Naive B cell (primary cell): ENCODE results near the gene USP20. TPM values are rescaled to one million over a fixed set of nuclear protein-coding genes. Genes with fewer than 3 reads are reported as not detected.
"Not testable (repeated sequence)": the region's sequence is repeated elsewhere in the genome, so short reads cannot be mapped to it uniquely, and the experiment has no call there.

ENCODE experiments used
- ATAC-seq, 2 donors: fragments of 150-1000 bp; cut with Tn5 transposase; 2 replicates each; pipeline ENCODE4 v1.10.0; 2021; ENCODE audit warnings: low read depth in 2 of 2, mild to moderate bottlenecking in 2 of 2, moderate library complexity in 2 of 2
- DNase-seq: peaks from one replicate; pipeline ENCODE4 v3.0.0; 2022
- H3K27ac Mint-ChIP-seq, 6 donors: one replicate each; pipeline ENCODE4 v1.8.0; 2020 to 2022; ENCODE audit warnings: mild to moderate bottlenecking in 6 of 6, mixed read lengths in 6 of 6, moderate library complexity in 5 of 6, inconsistent platforms in 2 of 6
- H3K27me3 Mint-ChIP-seq, 3 donors: one replicate each; pipeline ENCODE4 v1.8.0; 2021 to 2022; ENCODE audit warnings: mixed read lengths in 3 of 3, mild to moderate bottlenecking in 1 of 3
- H3K36me3 Mint-ChIP-seq, 2 donors: one replicate each; pipeline ENCODE4 v1.8.0; 2020 to 2022; ENCODE audit warnings: mixed read lengths in 2 of 2, inconsistent platforms in 1 of 2, mild to moderate bottlenecking in 1 of 2
- H3K4me1 Mint-ChIP-seq, 3 donors: one replicate each; pipeline ENCODE4 v1.8.0; 2020 to 2022; ENCODE audit warnings: mixed read lengths in 3 of 3, inconsistent platforms in 1 of 3, mild to moderate bottlenecking in 1 of 3, moderate library complexity in 1 of 3
- H3K4me3 Mint-ChIP-seq, 8 donors: one replicate each; pipeline ENCODE4 v1.8.0; 2020 to 2022; ENCODE audit warnings: mild to moderate bottlenecking in 8 of 8, mixed read lengths in 8 of 8, moderate library complexity in 8 of 8, inconsistent platforms in 2 of 8
- H3K9me3 Mint-ChIP-seq, 7 donors: one replicate each; pipeline ENCODE4 v1.8.0; 2020 to 2022; ENCODE audit warnings: mixed read lengths in 7 of 7, mild to moderate bottlenecking in 5 of 7, inconsistent platforms in 2 of 7, moderate library complexity in 1 of 7
- polyA plus RNA-seq, 6 donors: library from polyadenylated mRNA; unstranded; fragments of 300-500 nt; fragmentation: Illumina TruSeq; gene quantifications; one replicate each; pipeline ENCODE4 v1.2.3, GENCODE V29; 2021; ENCODE audit warnings: low read depth in 6 of 6

The USP20 gene
- polyA plus RNA-seq, 6 donors from 2014 or later, result 12.7 to 23.9 (median 14.9) TPM

DNA sequence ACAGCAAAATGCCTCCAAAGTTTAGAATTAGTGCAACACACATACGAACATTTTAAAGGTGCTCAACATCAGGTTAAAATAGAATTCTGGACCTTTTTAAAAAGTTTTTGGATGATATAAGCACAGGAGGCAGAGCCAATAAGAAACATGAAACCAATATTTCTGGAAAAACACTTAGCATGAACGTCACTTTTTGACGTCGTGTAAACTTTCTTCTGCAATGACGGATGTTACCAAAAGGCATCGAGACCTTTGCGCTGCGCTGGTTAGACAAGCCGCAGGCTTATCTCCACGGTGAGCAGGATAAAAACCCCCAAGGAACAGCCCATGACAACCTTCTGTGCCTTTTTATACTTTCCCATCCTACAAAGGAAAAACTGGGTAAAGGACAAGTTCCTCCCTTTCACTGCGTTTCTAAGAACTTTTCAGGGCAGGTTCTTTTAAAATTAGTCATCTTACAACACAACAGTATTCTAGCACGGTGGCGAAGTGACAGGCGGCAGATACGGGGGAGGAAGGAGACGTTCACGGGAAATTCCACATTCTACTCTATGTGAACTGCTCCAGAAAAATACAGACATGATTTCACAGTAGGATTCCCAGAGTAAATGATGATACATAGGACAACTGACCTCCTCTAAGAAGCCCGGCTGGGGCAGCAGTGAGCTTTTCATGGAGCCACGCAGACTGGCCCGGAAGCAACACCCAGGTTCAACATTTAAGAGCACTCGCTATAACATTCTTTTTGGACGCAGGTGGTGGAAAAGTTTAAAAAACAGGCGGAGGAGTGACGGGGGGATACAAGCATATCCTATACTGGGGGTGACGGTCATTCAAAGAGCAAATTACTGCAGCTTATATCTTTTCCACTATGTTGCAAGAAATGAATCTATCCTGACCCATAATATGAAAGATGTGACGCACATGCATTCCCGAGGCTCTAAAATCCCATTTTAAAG is 52.4 kb downstream of the USP20 start:
- H3K27me3 Mint-ChIP-seq, result no peaks in the 10 kb centered on the region
- no peaks in the 10 kb centered on the region for H3K36me3 Mint-ChIP-seq
- ATAC-seq, result no peak

DNA sequence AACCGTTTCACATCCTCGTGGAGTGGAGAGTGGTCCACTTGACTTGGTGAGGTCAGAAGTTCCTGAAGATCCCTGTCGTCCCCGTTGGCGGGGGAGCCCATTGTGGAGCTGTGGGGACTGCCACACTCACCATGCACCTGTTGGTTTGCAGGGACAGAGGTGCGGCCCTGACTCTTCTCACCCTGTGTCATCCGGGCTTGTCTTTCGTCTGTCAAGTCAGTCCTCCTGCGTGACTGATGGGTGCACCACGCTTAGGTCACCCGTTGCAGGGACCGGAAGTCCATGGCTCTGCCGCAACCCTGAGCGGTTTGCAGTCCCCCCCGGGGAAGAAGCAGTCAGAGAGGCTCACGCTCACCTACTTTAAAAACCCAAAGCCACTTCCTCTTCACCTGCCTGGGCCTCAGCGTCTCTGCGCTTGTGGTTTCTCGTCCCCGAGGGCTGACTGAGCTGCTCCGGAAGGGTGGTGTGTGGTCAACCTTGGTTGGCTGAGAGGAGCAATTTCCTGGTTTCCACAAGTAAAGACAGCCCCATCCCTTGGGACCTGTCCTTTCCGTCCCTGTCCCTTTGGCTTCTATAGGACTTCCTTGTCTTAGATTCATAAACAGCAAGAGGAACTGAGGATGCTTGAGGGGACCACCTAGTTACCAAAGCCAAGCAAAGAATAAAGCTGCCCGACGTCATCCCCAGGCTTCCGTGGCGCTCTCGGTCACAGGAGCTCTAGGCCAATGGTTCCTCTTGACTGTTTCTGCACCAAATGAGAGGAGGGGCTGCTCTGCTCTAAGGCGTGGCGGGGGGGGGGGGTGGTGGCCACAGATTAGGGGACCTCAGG is 53.2 kb downstream of the USP20 start:
- H3K27ac Mint-ChIP-seq, result peak overlapping the region; percentile 97 to 100 (median 99)
- peaks cover 60 to 93% (median 84%) of the 10 kb centered on the region in 3 donors for H3K4me1 Mint-ChIP-seq
- H3K4me3 Mint-ChIP-seq, result peak overlapping the region; percentile 84 to 99 (median 96)
- no peaks in the 10 kb centered on the region for H3K27me3 Mint-ChIP-seq
- ATAC-seq (peak; percentile 64 to 65), DNase-seq (peak; percentile 97)
- no peaks in the 10 kb centered on the region for H3K9me3 Mint-ChIP-seq
- H3K36me3 Mint-ChIP-seq, result no peaks in the 10 kb centered on the region

More for the DNA sequence above, 52.4 kb downstream of the USP20 start:
- no peaks in the 10 kb centered on the region for H3K9me3 Mint-ChIP-seq
- peak; percentile 25 for DNase-seq
- peak overlapping the region; percentile 84 to 99 (median 96) for H3K4me3 Mint-ChIP-seq
- peak overlapping the region; percentile 97 to 100 (median 99) for H3K27ac Mint-ChIP-seq
- peaks cover 60 to 86% (median 84%) of the 10 kb centered on the region in 3 donors for H3K4me1 Mint-ChIP-seq

DNA sequence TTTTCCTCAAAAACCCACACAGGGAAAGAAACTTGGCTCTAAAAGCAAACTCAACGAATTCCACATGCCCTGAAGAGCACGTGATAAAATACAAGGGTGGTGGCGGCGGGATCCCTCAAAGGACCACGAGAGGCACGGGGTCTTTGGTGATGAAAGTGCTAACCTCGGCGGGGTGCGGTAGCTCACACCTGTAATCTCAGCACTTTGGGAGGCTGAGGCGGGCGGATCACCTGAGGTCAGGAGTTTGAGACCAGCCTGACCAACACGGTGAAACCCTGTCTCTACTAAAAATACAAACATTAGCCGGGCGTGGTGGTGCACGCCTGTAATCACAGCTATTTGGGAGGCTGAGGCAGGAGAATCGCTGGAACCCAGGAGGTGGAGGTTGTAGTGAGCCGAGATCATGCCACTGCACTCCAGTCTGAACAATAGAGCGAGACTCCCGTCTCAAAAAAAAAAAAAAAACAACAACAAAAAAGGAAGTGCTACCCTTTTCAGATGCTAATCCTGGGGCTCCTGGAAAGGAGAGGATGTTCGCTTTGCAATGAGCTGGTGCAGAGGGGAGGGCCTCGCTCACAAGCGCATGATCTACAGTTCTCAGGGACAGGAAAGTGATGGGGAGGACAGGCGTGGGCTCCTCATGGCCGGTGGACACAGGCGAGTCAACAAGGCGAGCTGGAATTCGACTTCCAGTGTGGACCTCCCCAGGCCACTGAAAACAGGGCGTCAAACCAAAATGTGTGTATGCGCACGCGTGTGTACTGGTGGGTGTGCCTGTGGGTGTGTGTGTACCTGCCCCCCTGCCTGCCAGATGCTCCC is 54.1 kb downstream of the USP20 start:
- H3K27me3 Mint-ChIP-seq, result no peaks in the 10 kb centered on the region
- DNase-seq (peak; percentile 51), ATAC-seq (peak in 1 of 2 donors; percentile 4)
- peak overlapping the region; percentile 97 to 100 (median 99) for H3K27ac Mint-ChIP-seq
- peaks cover 59 to 92% (median 84%) of the 10 kb centered on the region in 3 donors for H3K4me1 Mint-ChIP-seq
- H3K9me3 Mint-ChIP-seq, result no peaks in the 10 kb centered on the region
- peak overlapping the region; percentile 84 to 99 (median 96) for H3K4me3 Mint-ChIP-seq
- peaks cover 0 to 4% of the 10 kb centered on the region in 2 donors for H3K36me3 Mint-ChIP-seq

DNA sequence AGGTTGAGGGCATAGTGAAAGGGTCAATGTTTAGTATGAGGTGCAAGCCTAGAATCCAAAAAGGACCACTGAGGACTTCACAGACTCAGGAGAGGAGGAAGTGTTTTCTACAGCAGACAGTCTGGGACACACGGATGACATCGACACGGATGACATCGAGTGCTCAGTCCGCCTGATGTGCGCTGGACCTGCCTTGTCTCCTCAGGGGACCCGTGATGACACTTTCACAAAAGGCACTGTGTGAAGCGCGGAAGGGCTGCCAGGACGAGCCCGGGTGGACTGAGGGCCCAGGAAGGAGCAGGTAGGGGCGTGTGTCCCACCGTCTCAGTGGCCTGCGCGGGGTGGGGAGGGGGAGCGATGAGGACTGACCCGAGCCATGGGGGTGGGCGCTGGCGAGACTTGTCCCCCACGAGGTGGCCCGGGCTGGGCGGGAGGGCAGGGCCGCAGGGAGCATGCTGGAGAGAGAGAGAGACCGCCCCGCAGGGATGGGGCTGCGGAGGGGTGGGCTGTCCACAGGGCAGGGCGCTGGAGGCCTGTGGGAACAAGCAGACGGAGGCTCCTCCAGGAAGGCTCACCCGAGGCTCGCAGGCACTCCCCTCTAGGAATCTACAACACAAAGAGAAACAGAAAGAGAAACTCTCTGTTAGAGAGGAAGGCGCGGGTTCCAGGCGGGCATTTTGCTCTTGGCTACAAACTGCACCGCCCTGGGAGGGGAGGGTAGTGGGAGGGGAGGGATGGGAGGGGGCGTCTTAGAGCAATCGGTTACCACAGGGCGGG is 54.9 kb downstream of the USP20 start:
- no peak for ATAC-seq

DNA sequence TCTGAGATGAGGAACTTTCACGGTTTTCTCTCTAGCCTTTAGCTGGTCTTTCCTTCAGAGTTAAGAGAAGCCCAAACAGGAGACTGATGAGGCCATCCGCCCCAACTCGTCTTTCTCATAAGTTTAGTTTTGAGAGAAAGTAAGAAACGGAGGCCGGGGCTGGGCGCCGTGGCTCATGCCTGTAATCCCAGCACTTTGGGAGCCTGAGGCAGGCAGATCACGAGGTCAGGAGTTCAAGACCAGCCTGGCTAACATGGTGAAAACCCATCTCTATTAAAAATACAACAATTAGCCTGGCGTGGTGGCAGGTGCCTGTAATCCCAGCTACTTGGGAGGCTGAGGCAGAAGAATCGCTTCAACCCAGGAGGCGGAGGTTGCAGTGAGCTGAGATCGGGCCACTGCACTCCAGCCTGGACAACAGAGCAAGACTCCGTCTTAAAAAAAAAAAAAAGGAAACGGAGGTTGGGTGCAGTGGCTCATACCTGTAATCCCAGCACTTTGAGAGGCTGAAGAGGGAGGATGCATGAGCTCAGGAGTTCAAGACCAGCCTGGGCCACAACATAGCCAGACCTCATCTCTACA is 55.6 kb downstream of the USP20 start:
- Mint-ChIP-seq H3K27ac (peak overlapping the region; percentile 92 to 99 (median 97)), H3K4me3 (peak overlapping the region; percentile 84 to 99 (median 96)), H3K4me1 (peaks cover 51 to 83% (median 72%) of the 10 kb centered on the region in 3 donors)
- H3K9me3 Mint-ChIP-seq, H3K36me3 Mint-ChIP-seq, DNase-seq, H3K27me3 Mint-ChIP-seq, ATAC-seq: not testable (repeated sequence)

More for the DNA sequence above, 54.9 kb downstream of the USP20 start:
- no peaks in the 10 kb centered on the region for H3K27me3 Mint-ChIP-seq
- peaks cover 0 to 5% of the 10 kb centered on the region in 2 donors for H3K36me3 Mint-ChIP-seq
- H3K9me3 Mint-ChIP-seq, result no peaks in the 10 kb centered on the region
- peak overlapping the region; percentile 84 to 99 (median 96) for H3K4me3 Mint-ChIP-seq
- peak overlapping the region; percentile 97 to 100 (median 99) for H3K27ac Mint-ChIP-seq
- peak; percentile 42 for DNase-seq
- peaks cover 55 to 90% (median 78%) of the 10 kb centered on the region in 3 donors for H3K4me1 Mint-ChIP-seq

DNA sequence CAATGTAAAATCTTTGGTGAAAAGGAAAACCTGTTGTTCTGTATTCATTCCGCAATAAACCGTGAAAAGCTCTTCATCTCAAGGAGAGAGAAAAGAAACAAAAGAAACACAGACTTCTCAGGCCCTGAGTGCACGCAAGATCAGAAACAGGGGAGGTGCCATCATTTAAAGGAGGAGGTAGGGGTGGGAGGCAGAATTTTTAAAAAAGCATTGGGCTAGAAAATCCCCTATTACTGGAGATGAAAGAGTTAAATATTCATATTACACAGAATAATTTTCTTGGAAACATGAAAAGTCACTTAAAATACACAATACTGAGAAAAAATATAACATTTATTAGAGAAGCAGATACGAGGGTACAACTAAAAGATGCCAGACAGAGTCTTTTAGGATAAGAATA is 56.3 kb downstream of the USP20 start:
- no peak for ATAC-seq
- peak overlapping the region; percentile 91 to 99 (median 96) for H3K27ac Mint-ChIP-seq
- DNase-seq, result no peak
- peak overlapping the region in 7 of 8 donors; percentile 11 to 82 (median 48) for H3K4me3 Mint-ChIP-seq
- H3K36me3 Mint-ChIP-seq, result peaks cover 9 to 11% of the 10 kb centered on the region in 2 donors
- H3K27me3 Mint-ChIP-seq, result no peaks in the 10 kb centered on the region
- H3K4me1 Mint-ChIP-seq, result peaks cover 48 to 81% (median 76%) of the 10 kb centered on the region in 3 donors
- no peaks in the 10 kb centered on the region for H3K9me3 Mint-ChIP-seq

DNA sequence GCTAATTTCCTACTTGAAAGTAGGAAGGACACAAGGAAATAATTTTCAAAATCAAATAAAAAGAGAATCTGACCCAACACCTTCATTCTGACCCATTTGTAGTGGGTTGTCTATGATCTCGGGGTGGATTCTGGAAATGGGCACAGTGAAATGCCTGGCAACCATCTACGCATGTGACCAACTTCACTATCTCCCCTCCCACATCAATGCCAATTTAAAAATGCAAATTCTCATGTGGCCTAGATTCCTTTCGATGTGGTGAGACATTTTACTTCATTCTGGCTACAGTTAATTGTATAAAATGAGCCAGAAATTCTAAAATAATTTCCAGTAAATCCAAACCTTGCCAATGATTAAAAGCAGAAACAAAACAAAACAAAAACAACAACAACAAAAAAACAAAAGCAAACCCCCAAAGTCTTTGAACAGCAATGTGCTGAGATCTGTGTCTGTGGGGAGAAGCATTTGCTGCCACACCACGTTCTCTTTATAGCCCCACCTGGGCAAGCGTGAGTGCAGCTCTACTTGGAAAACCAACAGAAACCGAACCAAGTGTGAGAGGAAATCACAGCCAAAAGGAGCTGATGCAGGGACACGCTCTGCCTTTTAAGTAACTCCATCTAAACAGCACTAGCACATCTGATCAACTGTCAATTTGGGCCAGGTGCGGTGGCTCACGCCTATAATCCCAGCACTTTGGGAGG is 59.0 kb downstream of the USP20 start:
- peaks cover 16 to 28% of the 10 kb centered on the region in 2 donors for H3K36me3 Mint-ChIP-seq
- ATAC-seq (peak; percentile 29 to 39), DNase-seq (no peak)
- H3K9me3 Mint-ChIP-seq, result no peaks in the 10 kb centered on the region
- peak overlapping the region in 2 of 8 donors; percentile 5 to 54 for H3K4me3 Mint-ChIP-seq
- H3K27me3 Mint-ChIP-seq, result no peaks in the 10 kb centered on the region
- H3K27ac Mint-ChIP-seq, result peak overlapping the region; percentile 35 to 89 (median 86)
- peaks cover 34 to 74% (median 68%) of the 10 kb centered on the region in 3 donors for H3K4me1 Mint-ChIP-seq

DNA sequence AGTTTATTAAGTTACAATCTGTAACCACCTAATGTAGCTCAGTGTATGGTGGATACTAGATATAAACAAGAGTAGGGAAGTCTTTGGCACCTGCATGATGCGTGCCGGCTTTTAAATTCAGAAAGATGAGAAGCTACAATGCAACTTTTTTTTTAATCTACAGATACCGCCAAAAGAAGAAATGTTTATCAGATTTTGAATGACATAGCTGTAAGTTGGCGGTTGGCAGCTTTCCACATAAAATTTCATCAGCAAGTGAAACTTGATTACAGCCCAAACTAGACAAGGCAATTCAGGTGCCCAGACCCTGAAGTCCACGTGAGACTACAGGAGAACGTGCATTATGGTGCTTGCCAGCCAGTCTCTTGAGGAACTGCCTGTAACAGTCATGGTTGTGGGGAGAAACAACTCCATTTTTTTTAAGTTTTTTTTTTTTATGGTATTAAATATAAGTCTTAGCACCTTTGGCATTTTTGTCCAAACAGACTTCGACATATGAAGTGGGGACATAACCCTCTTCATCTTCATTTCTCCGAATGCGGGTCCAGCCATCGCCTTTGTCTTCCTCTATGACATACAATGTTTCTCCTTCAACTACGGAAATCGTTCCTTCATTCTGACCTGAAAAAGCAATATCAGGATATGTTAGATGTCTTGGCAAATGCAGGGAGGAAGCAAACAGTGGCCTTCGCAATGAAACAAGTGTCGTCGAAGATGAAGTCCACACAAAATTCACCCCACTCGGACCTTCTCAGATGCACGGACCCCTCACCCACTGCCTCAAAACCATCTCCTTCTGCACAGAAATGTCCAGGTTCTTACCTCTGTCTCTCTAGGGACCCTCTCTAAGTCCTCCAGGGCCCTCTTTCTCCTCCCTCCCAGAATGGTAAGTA is 60.4 kb downstream of the USP20 start:
- Mint-ChIP-seq H3K27ac (peak overlapping the region; percentile 73 to 97 (median 92)), H3K27me3 (no peaks in the 10 kb centered on the region), H3K9me3 (no peaks in the 10 kb centered on the region), H3K4me3 (no peak overlapping the region), H3K36me3 (peaks cover 16 to 36% of the 10 kb centered on the region in 2 donors), H3K4me1 (peaks cover 29 to 72% (median 55%) of the 10 kb centered on the region in 3 donors)
- ATAC-seq (no peak), DNase-seq (no peak)

DNA sequence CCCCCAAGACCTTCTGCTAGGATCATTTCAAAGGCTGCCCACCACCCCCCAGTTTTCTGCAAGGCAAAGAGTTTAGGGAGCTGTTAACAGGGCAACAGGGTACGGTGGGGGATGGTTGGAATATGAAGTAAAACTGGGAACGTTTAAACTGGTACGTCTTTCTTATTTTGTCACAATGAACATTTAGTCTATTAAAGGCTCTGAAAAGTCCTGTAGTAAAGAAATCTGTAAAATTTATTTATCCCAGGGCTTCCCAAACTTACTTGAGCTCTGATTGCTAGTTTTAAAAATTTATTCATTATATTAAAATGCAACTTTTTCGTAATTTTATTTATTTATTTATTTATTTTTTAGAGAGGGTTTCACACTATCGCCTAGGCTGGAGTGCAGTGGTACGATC is 62.0 kb downstream of the USP20 start:
- Mint-ChIP-seq H3K4me3 (peak overlapping the region in 1 of 8 donors; percentile 31), H3K27ac (peak overlapping the region in 3 of 6 donors; percentile 34 to 74 (median 50)), H3K9me3 (no peaks in the 10 kb centered on the region), H3K4me1 (peaks cover 20 to 72% (median 38%) of the 10 kb centered on the region in 3 donors), H3K27me3 (no peaks in the 10 kb centered on the region), H3K36me3 (peaks cover 21 to 36% of the 10 kb centered on the region in 2 donors)
- ATAC-seq (no peak), DNase-seq (no peak)

DNA sequence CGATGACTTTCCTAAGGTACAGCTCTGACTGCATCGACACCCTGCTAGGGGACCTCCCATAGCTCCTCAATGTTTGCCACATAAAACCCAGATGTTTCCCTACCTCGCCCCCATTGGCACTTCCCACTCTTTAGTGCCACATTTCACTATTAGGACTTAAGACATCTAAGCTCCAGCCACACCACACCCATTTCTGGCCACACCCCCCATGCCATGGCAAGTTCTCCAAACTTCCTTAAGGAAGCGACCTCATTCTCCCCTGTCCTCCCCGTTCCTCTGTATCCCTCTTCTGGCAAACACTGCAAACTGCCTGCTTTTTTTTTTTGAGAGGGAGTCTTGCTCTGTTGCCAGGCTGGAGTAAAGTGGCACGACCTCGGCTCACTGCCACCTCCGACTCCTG is 62.9 kb downstream of the USP20 start:
- Mint-ChIP-seq H3K27me3 (no peaks in the 10 kb centered on the region), H3K4me3 (peak overlapping the region in 1 of 8 donors; percentile 4), H3K36me3 (peaks cover 21 to 36% of the 10 kb centered on the region in 2 donors), H3K27ac (peak overlapping the region in 5 of 6 donors; percentile 52 to 95 (median 77)), H3K9me3 (no peaks in the 10 kb centered on the region), H3K4me1 (peaks cover 18 to 67% (median 36%) of the 10 kb centered on the region in 3 donors)
- no peak for ATAC-seq
- no peak for DNase-seq
